ENCODE results near the gene LDLRAD3. TPM values are rescaled to one million over a fixed set of nuclear protein-coding genes. Genes with fewer than 3 reads are reported as not detected.

The LDLRAD3 gene
- total RNA-seq, 2 experiments from 2014 or later, result 0.22 to 0.59 TPM

GRCh38 chr11:35963911-35964310, 20.0 kb downstream of the LDLRAD3 start:
- Mint-ChIP-seq H3K36me3 (ENCODE audit: low read depth) (no peaks in the 10 kb centered on the region), H3K9me3 (no peaks in the 10 kb centered on the region), H3K27me3 (peaks cover 2% of the 10 kb centered on the region), H3K27ac (no peak overlapping the region), H3K4me1 (ENCODE audit: low read depth) (no peaks in the 10 kb centered on the region), H3K4me3 (no peak overlapping the region)
- CTCF ChIA-PET, result no interaction called here
- TF ChIP-seq CTCF (IDR thresholded peaks at IDR 0.05), result no peak
- ATAC-seq (no peak), DNase-seq (no peak)
- POLR2A ChIA-PET, result no interaction called here
- intact Hi-C loops (cut with micrococcal nuclease), result no loop called here

- no peak for TF ChIP-seq CTCF (IDR thresholded peaks at IDR 0.05)
- Mint-ChIP-seq H3K4me1 (ENCODE audit: low read depth) (no peaks in the 10 kb centered on the region), H3K4me3 (no peak overlapping the region), H3K36me3 (ENCODE audit: low read depth) (no peaks in the 10 kb centered on the region), H3K27ac (no peak overlapping the region), H3K9me3 (no peaks in the 10 kb centered on the region), H3K27me3 (peaks cover 2% of the 10 kb centered on the region)
- intact Hi-C loops (cut with micrococcal nuclease), result no loop called here
- ATAC-seq, result no peak
- ChIA-PET CTCF (no interaction called here), POLR2A (no interaction called here)
- DNase-seq, result no peak
Observed at GRCh38 chr11:35964841-35965240, 21.0 kb downstream of the LDLRAD3 start.

- ATAC-seq, result no peak
- no peak overlapping the region for H3K27ac Mint-ChIP-seq
- POLR2A ChIA-PET, result interaction anchor here (0.9 kb wide), 1 partner anchor 41 kb away, joined by 3 read pairs; no protein-coding TSS in a partner anchor
Observed at GRCh38 chr11:35967042-35967441, 23.2 kb downstream of the LDLRAD3 start.

GRCh38 chr11:35968386-35969088, 24.7 kb downstream of the LDLRAD3 start:
- ATAC-seq, result no peak
- CTCF ChIA-PET, result interaction anchor here (0.6 to 0.8 kb wide), 2 partner anchors 107 to 353 kb away, joined by 3 read pairs; no protein-coding TSS in a partner anchor
- Mint-ChIP-seq H3K9me3 (no peaks in the 10 kb centered on the region), H3K27ac (no peak overlapping the region), H3K4me3 (no peak overlapping the region), H3K36me3 (ENCODE audit: low read depth) (no peaks in the 10 kb centered on the region), H3K27me3 (peaks cover 2% of the 10 kb centered on the region), H3K4me1 (ENCODE audit: low read depth) (no peaks in the 10 kb centered on the region)
- POLR2A ChIA-PET, result no interaction called here
- no peak for TF ChIP-seq CTCF (IDR thresholded peaks at IDR 0.05)
- intact Hi-C loops (cut with micrococcal nuclease), result no loop called here
- DNase-seq, result no peak

More at GRCh38 chr11:35967042-35967441, 23.2 kb downstream of the LDLRAD3 start:
- no peak for TF ChIP-seq CTCF (IDR thresholded peaks at IDR 0.05)
- Mint-ChIP-seq H3K27me3 (peaks cover 4% of the 10 kb centered on the region), H3K4me3 (no peak overlapping the region), H3K4me1 (ENCODE audit: low read depth) (no peaks in the 10 kb centered on the region), H3K36me3 (ENCODE audit: low read depth) (no peaks in the 10 kb centered on the region), H3K9me3 (no peaks in the 10 kb centered on the region)
- intact Hi-C loops (cut with micrococcal nuclease), result no loop called here
- CTCF ChIA-PET, result interaction anchor here (0.6 kb wide), 1 partner anchor 99 kb away, joined by 3 read pairs; no protein-coding TSS in a partner anchor
- no peak for DNase-seq

Measured in activated CD8-positive, alpha-beta T cell treated with anti-CD3 and anti-CD28 coated beads for 36 hours (primary cell).